Posterior vena cava (tissue), 2 donors: ENCODE measurements around the gene APCDD1. TPM values are rescaled to one million over a fixed set of nuclear protein-coding genes. Genes with fewer than 3 reads are reported as not detected.
"Not testable (repeated sequence)": the region's sequence is repeated elsewhere in the genome, so short reads cannot be mapped to it uniquely, and the experiment has no call there.

Experiments used
- DNase-seq: peaks from one replicate; pipeline ENCODE4 v3.0.0-alpha.2; 2020; ENCODE audit warnings: low spot score
- intact Hi-C, 2 donors: fragments of 100-400 bp; cut with DNase I; formaldehyde crosslinking; loops; one replicate each; pipeline versions ENCODE4 v1.14.1 to v1.14.2; 2022 to 2023
- total RNA-seq, 2 donors: library from RNA; stranded (reverse); fragmentation: NEBNext Ultra II Directional; extraction: Animal tissue kit (Norgen Biotek cat#: 25700); gene quantifications; one replicate each; pipeline ENCODE4 v1.2.1, GENCODE V29; 2021
- donor health status: DM: yes; HTN: yes; CAD: no.
- donor health status: DM: yes; HTN: yes; CAD: no.

APCDD1 gene
- total RNA-seq, 2 donors from 2014 or later, result 13.9 to 38.5 TPM

- DNase-seq, result no peak
- intact Hi-C loops, result loop anchor here in 1 of 2 donors (10.0 kb wide), 3 partner anchors 391 to 541 kb away; no protein-coding TSS in a partner anchor
Observed at GRCh38 chr18:10516078-10516477, 61.6 kb downstream of the APCDD1 start.

DNA sequence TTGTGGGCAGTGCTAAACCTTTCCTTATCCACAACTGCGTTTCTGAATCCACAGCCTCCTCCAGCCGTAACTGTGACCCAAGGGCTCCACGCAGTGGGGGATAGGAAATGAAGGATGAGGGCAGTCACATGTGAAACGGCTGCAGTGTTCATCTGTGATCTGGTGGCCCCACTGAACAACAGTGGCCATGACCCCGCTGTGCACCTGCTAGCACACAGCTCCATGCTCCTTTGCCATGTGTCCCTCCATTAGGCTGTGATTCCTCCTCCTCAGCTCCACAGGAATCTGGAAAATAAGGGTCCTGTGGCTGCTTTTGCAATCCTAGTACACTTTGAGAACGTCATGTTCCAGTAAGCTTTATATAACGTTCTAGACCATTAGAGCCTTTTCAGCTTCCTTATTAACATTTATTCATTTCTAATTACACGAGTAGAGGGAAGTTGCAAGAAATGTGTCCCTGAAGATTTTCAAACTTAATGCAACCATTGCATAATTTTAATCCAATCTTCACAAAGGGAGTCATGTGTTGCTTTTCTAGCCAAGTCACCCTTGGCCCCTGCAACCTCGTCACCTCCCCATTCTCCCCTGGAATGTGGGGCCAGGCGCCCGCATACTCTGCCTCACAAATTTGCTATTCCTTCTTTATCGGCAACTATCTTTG lies 64.3 kb downstream of the APCDD1 start:
- intact Hi-C loops, result loop anchor here in 1 of 2 donors (10.0 kb wide), 3 partner anchors 394 to 544 kb away; no protein-coding TSS in a partner anchor
- DNase-seq, result no peak

DNA sequence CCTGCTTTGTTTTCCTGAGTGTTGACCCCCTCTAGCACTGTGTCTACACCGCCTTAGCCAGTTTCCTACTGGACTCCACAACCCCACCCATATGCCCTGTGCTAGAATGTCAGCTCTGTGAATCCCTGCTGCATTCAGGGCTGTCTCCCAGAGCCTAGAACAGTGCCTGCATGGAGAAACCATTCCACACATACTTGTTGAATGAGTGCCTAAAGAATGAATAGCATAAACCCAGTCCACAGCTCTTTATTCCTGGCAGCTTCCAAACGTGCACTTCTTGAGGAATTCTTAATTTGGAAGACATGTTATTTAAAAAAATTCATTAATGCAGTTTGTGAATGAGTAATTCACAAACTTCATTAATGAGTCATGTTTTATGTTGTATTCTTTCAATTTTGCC lies 64.9 kb downstream of the APCDD1 start:
- intact Hi-C loops, result loop anchor here in 1 of 2 donors (10.0 kb wide), 3 partner anchors 395 to 545 kb away; no protein-coding TSS in a partner anchor
- DNase-seq, result no peak

DNA sequence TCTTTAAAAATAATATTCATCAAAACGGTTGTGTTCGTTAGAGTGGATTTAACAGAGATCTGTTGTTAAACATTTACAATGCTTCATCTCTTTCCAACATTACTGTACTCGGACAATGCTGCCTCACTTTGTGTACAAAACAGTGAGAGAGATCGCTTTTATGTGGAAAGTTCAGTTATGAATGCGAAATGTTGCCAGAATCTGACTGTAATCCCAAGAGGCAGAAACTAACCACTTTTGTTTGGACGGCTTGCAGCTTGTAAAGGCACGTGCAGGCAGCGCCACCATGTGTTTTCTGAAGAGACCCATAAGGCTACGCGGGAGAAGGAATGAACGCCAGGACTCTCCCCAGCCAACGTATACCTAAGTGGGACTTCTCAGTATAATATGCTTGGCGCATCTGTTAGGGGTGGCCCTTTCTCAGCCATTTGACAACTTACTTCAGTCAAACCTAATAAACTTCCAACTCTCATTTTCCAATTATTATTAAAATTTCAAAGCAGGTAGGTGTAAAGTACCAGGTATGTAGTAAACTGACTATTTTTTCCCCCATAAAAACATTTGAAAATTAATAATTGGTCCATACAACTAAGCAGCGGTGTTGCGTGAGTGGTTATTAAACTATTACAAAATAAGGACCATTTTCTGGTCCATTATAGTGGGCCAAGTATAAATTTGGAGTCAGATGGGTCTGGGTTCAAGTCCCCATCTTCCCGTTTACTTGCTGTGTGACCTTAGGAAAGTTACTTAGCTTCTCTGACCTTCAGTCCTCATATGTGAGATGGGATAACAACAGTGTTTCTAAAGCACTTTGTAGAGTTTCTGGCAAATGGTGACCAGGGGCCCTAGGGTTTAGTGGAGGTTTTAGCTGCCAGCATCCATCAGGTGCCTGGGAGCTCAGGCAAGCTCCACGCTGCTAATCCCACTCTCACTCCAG lies 65.8 kb downstream of the APCDD1 start:
- intact Hi-C loops, result loop anchor here (2.0 to 10.0 kb wide), 5 partner anchors 395 to 705 kb away; no protein-coding TSS in a partner anchor
- DNase-seq, result peak; percentile 95

- intact Hi-C loops, result loop anchor here (2.0 to 10.0 kb wide), 2 partner anchors 551 to 707 kb away; no protein-coding TSS in a partner anchor
- DNase-seq, result no peak
Observed at GRCh38 chr18:10521566-10521965, 67.1 kb downstream of the APCDD1 start.

- intact Hi-C loops, result loop anchor here in 1 of 2 donors (10.0 kb wide), 1 partner anchor 708 kb away; no protein-coding TSS in a partner anchor
Observed at GRCh38 chr18:10522574-10522973, 68.1 kb downstream of the APCDD1 start.

GRCh38 chr18:10523544-10523943 lies 69.1 kb downstream of the APCDD1 start:
- DNase-seq, result no peak
- intact Hi-C loops, result loop anchor here in 1 of 2 donors (10.0 kb wide), 1 partner anchor 709 kb away; no protein-coding TSS in a partner anchor

More at GRCh38 chr18:10522574-10522973, 68.1 kb downstream of the APCDD1 start:
- DNase-seq, result no peak

- no peak for DNase-seq
- intact Hi-C loops, result loop anchor here in 1 of 2 donors (10.0 kb wide), 1 partner anchor 710 kb away; no protein-coding TSS in a partner anchor
Observed at GRCh38 chr18:10524507-10525370, 70.3 kb downstream of the APCDD1 start.

DNA sequence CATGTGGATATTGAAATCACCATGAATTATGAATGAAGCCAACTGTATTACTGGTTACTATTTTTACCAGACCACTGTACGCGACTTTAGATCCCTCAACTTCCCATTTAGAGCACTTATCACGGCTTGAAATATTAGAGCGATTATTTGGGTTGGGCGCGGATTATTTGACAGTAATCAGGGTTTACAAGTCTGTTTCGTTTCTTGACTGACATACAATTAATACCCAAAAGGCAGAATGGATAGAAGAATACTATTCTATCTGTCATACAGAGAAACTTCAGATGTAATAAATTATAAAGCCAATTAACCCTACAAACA lies 70.9 kb downstream of the APCDD1 start:
- DNase-seq, result no peak
- intact Hi-C loops, result loop anchor here in 1 of 2 donors (10.0 kb wide), 1 partner anchor 711 kb away; no protein-coding TSS in a partner anchor

DNA sequence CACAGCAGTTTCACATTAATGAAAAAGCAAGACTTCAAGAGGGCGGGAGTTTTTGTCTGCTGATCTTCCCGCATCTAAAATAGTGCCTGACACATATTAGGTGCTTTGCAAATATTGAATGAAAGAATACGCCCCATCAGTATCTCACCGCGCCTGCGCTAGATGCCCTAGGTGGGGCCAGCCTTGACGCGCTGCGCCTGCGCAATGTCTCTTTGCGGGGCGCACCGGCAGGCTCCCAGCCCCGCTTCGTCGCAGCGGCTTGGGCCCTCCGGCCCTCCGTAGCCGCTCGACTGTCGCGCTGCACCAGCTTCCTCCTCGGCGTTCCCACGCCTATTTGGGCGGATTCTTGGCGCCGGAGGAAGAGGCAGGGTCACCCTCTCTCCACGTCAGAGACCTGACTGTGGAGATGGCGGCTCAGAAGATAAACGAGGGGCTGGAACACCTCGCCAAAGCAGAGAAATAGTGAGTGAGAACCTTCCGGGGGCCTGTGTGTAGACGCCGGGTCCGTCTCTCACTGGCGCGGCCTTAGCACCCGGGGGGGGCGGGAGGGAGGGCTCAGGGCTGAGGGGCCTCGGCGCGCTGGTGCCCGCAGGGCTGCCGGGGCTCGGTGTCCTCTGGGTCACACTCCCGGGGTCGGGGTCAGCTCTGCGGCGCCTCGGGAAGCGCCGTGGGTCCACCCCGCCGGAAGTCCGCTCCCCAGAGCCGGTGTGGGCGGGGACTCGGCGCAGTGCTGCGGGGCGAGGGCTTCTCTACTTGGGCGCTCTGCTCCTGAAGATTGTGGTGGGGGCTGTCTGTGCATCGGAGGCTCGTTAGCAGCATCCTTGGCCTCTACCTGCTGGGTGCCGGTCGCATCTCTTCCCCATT lies 71.5 kb downstream of the APCDD1 start, which contains the start of gene NAPG:
TSS of gene NAPG (plus strand) at position 331 of the 864 bp plus-strand sequence. CDS start at position 407, 76 bp downstream.
- peak; percentile 98 for DNase-seq
- intact Hi-C loops, result loop anchor here in 1 of 2 donors (10.0 kb wide), 1 partner anchor 711 kb away; no protein-coding TSS in a partner anchor

- intact Hi-C loops, result loop anchor here in 1 of 2 donors (10.0 kb wide), 1 partner anchor 712 kb away; no protein-coding TSS in a partner anchor
- DNase-seq, result no peak
Observed at GRCh38 chr18:10526561-10526949, 72.1 kb downstream of the APCDD1 start.

DNA sequence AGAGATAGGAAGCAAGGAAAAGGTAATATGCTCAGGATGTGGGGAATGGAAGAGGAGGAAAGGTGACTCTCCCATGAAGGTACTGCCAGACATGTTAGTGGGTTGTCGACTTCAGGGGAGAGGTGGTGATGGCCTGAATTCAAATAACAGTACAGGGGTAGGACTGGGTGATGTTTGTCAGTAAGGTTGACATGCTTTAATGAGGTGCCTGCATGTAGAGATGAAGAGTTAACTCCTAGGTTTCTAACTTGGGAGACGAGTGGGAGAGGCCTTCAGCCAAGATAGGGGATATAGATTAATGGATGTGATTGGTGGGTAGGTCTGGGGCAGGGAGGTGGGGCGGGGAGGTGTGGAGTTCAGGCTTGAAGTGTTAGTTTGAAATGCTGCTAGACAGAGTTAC lies 74.0 kb downstream of the APCDD1 start:
- intact Hi-C loops, result loop anchor here in 1 of 2 donors (10.0 kb wide), 1 partner anchor 714 kb away; no protein-coding TSS in a partner anchor
- no peak for DNase-seq

DNA sequence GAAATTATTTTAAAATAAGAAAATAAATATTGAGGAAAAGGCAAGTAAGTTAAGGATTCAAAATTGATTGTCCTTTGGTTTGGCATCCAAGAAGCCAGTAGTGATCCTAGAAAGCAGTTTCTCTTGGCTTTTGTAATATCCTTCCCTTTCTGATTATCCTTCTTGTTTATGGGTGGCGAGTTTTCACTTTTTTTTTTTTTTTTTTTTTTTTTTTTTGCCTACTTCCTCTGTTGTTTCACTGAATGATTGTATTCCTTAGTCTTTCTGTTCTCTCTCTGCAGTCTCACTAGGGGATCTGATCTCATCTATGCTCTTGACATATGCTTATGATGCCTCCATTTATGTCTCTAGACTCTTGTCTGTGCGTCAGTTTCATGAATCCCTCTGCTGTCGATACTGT lies 75.6 kb downstream of the APCDD1 start:
- intact Hi-C loops, result no loop called here
- no peak for DNase-seq

GRCh38 chr18:10530852-10531251 lies 76.4 kb downstream of the APCDD1 start:
- intact Hi-C loops, result no loop called here
- DNase-seq, result no peak

DNA sequence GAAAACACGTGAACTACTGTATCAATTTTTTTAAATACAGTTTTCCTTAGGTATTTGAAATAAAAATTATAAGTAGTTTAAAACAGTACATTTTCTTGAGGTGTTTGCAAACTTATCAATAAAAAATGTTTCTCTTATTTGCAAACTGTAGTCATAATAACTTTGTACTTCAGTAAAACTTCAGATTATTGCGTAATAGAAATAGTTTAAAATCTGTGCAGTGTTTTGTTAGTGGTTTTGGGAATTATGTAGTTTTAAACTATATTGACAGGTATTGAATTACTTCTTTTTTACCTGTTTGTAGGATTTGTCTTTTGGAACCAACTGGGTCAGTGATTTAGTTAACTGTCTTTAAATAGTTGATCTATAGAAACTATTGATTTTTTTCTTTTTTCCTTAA lies 78.7 kb downstream of the APCDD1 start:
- intact Hi-C loops, result no loop called here
- no peak for DNase-seq

DNA sequence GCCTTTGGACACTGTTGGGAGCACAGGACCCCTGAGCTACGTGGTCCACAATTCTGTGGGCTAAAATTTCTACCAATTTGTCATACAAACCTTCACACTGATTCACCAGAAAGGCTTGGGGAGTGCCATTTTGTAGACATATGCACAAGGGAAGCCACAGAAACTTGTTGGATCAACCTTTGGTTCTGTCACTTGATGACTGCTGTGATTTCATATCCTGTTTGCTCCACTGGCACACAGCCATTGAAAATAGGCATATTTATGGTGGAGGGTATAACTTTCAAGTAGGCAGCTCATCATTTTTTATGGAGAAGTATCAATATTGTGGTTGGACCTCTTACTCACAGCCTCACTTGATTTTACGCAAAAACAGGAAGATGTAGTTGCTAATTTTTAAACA lies 81.8 kb downstream of the APCDD1 start:
- DNase-seq, result no peak
- intact Hi-C loops, result no loop called here

DNA sequence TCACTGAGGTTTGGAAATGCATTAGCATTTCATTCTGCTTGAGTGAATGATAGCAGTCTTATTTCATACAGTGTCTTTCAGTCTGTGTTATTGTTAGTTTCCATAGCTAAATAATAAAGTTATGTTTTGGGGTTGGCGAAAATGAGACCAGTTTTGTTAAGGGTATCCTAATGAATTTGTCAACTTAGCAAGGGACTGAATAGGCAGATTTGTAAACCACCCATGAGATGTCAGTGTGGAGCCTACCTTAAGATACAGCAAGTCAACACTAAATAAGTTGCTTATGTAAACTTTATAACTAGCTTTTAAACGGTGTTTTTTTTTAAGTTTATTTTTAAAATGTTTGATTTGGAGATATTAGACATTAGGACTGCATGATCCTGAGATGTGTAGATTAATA lies 83.3 kb downstream of the APCDD1 start:
- intact Hi-C loops, result no loop called here

GRCh38 chr18:10539124-10539523 lies 84.7 kb downstream of the APCDD1 start:
- intact Hi-C loops, result not testable (repeated sequence)

More for the DNA sequence above, 83.3 kb downstream of the APCDD1 start:
- DNase-seq, result no peak

More at GRCh38 chr18:10539124-10539523, 84.7 kb downstream of the APCDD1 start:
- not testable (repeated sequence) for DNase-seq
